Umbilical cord (tissue), 2 donors: ENCODE measurements around the gene P4HB. TPM values are rescaled to one million over a fixed set of nuclear protein-coding genes. Genes with fewer than 3 reads are reported as not detected.

Experiments used
- DNase-seq: peaks from one replicate; pipeline ENCODE4 v3.0.0-alpha.2; 2015; ENCODE audit warnings: low spot score
- total RNA-seq: library from RNA; depleted of rRNA; stranded (reverse); fragments of >200 nt; gene quantifications from one replicate; pipeline ENCODE4 v1.2.3, GENCODE V29; 2014; ENCODE audit warnings: low replicate concordance; ENCODE audit not compliant: insufficient read depth

P4HB gene
- total RNA-seq, 1 donor from 2014 or later = 844 TPM

DNA sequence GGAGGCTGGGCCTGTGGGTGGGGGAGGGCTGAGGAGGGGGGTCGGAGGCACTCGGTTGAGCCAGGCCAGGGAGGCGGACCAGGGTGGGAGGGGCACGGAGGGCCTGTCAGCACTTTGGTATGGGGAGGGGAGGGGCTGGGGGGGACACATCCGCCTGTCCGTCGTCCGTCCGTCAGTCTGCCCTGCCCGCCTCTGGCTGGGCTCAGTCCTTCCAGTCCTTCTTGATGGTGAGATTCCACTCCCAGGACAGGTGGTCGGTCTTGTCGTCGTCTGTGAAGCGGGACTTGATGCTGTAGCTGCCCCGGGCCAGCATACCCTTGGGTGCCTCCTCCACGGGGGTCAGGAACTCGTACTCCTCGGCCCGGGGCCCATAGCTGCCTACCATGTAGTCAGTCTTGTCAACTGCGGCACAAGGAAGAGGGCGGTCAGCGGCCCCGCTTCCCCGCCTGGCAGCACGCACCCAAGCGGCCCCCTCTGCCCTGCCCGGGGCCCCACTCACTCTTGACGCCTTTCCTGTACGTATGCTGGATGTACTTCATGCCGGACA lies 8.4 kb upstream of the P4HB start:
- peak; percentile 87 for DNase-seq

DNA sequence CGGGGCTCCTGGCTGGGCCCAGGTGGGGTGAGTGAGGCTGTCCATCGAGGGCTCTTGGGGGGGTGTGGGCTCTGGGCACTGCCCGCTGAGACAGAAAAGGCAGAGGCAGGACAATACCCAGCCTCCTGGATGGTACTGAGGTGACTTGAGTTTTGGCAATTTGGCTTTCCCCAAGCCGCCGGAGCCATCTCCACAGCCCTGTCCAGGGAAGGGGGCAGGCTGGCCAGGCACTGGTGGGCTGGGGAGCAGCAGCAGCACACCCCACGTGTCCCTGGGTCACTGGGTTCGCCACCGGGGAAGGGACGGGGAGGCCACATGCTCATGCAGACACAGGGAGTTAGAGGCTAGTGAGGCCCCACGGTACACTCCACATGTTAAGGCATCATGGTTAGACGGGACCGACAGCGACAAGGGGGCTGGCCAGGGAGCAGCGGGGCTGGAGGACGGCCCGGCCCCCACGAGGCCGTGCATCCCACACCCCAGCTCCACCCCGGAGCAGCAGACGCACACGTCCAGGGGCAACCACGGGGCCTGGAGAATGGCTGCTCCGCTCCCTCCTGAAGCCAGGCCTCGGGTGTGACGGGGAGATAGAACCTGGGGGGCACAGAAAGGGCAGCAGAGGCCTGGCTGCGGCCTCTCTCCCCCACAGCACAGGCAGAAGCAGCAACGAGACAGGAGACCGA lies 7.8 kb upstream of the P4HB start:
- DNase-seq = peak; percentile 20

DNA sequence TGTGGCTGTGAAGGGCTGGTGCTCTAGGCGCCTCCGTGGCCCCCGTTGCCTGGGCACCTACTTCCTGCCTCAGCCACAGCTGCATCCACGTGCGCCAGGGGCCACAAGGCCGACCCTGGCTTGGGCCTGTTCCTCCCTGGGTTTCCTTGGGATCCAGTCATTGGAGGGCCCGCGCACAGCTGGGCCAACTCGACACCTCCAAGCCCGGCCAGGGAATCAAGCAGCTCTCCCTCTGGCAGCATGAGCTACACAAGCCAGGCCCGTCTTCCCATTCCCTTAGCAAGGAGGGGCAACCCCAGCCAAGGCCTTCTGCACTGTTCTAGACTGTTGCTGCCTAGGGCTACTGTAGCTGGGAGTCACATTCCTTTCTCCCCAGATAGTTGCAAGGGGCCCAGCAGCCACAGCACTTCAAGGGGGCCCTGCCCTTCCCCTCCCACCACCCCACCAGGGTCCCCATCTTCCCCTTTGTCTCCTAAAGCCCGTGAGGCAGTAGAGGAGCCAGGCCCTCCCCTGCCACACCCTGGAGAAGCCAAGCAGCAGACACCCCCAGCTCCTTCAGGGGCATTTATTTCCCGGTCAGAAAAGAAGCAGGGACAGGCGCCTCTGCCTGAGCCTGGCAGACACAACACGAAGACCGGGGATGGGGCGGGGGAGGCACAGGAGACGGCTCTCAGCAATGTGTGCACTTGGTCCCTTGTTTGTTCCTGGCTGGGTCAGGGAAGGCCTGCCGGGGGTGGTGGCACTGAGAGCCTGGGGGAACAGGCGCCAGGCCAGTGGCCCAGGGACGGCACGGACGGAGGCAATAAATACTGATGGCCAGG lies 7.0 kb upstream of the P4HB start:
- DNase-seq = peak; percentile 79

DNA sequence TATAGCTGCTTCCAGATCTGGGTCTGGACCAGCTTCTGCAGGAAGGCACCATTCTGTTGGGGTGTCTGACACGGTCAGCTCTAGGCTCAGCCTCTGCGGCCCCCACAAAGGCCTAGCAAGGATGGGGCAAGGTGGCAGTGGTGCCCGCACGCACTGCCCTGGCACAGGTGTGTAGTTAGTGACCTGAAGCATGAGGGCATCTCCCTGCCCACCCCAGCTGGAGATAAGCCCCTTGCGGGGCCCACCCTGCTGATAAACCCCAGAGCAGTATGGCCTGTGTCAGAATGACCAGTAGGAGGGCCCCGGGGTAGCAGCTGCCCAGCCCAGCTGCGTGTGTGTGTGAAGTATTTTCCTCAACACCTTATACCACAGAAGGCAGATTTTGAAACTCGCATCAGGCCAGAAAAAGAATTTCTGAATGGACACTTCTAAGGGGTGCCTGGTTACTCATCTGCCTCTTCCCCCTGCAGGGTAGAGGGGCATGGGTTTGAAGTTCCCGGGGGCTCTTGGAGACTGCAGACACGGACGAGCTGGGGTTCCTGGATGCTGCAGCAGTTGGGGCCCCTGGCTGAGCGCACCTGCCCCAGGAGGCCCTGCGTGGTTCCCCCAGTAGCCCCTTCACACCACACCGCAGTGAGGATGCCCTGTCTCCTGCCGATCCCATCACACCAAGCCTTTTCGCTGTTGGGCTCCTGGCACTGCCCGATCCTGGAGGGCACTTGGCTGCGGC lies 6.3 kb upstream of the P4HB start:
- DNase-seq = peak; percentile 33

DNA sequence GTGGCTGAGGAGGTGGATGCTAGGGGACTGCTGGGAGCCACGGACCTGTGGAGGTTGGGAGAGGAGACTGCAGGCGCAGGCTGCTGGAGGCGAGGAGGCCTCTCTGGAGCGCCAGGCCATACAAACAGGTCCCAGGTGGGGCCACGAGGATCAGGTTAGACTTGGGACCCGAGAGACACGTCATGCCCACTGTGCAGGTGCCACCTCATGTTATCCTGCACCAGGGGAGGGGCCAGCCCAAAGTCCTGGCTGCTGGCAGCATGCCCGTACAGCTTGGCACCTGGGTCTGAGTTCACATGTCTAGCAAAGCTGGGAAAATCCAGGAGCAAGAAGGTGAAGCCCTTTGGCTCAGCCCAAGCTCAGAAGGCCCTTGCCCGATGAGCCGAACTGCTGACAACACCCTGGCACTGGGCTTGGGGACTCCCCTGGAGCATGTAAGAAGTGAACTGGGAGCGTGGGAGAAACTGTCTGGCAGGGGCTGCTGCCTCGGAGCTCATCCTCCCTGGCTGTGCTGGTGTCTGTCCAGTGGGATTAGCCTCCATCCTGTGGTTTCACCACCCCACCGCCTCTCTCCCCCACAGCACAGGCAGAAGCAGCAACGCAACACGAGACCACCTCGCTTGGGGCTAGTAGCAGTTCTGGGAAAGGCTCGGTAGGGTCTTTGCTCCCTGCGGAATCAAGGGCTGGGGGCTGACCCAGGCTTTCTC lies 5.6 kb upstream of the P4HB start:
- DNase-seq = peak; percentile 51

DNA sequence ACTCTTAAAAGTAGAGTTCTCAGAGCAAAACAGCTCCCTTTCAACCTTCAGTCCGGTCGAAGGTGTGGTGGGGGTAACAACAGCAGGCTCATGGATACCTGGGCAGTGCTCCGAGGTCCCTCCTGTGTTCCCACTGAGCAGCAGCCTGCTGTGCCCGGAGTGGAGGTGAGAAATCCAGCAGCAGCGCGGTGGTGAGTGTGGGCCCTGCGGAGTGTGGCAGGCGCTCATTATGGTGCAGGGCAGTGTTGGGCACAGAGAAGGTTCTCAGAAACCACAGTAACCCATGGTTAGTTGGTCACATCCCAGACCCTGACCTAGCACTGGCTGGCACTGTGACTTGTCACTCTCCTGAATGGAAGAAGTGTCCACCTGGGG lies 5.0 kb upstream of the P4HB start:
- DNase-seq = no peak

DNA sequence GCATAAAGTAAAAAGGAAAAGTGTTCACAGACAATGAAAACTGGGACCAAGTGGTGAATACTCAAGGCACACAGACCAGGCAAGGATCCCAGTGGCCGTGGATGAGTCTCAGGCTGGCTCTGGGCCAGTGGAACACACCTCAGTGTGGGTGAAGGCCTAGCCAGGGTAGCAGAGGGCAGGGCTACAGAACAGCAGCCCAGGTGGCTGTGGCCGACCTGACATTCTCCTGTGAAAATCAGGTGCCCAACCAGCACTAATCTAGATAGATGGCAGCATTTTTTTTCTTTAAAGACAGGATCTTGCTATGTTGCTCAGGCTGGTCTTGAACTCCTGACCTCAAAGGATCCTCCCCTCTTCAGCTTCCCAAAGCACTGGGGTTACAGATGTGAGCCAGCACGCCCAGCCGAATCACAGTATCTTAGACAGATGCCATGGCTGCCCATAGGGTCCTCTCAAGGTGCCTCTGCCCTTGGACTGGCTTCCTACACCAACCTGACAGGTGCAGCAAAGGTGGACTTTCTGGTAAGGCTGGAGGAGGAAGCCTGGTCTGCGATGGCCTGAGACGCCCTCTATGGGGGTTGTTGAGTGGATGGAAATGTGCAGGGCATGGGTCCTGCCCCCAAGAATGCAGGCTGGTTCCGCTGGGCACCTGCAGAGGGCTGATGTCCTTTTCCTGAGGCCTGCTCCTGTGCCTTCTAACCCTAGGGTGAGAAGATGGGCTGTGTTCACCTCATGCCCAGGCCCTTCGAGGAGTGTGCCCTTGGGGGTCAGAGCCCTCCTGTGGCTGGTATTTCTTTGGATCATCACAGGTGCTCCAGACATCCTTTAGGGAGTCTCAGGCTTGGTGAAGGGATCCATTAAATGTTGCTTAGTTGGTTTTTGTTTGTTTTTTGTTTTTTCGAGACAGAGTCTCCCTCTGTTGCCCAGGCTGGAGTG lies 3.8 kb upstream of the P4HB start:
- DNase-seq = no peak

DNA sequence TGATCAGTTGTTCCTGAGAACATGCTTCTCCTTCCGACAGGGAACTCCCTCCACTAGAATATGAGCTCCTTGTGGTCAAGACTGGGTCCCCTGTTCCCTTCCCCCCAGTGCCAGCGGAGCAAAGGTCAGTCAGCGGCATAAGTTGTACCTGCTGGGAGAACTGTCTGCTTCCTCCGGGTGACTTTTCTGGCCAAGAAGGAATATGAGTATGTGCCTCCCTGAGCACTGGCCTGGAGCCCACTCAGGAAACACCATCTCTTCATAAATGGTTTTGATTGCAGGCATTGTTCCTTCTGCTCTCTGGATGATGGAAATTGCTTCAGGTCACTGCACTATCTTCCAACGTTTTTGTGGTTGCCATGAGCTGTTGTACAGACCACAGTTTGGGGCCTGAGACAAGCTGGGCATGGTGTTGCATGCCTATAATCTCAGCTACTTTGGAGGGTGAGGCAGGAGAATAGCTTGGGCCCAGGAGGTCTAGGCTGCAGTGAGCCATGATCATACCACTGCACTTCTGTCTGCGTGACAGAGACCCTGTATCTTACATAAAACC lies 2.9 kb upstream of the P4HB start:
- DNase-seq = no peak

DNA sequence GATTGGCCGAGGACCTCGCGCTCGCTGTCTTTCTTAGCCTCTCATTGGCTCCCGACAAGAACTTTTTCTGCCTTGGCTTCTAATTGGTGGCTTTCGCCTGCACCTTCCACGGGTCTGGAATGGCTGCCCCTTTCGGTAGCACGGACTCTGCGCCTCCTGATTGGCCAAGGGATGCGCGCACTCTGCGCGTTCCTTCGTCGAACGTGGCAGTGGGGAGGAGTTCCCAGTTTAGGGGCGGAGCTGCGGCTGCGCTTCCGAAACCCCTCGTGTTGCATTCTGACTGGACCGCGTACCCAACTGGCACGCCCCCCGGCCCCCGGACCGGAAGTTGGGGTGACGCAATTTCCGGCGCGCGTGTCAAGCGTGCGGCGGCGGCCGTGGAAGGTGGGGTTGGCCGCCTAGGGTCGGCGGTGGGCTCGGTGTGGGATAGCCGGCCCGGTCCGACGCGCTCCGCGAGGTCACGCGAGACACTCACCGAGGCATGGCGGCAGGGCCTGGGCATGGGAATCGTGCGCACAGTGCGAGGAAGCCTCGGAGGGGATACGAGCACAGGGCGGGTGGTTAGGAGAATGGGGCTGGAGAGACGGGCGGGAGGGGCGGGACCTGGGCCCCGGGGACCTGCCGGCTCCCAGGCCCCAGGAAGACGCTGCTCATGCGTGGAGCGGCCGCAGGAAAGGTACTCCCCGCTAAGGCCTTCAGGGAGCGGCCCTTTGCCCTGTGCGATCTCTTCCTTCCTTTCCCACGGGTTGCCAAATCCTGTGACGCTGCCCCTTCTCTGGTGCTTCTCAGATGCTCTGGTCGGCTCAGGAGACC lies 627 bp upstream of the P4HB start:
- DNase-seq = peak; percentile 100

DNA sequence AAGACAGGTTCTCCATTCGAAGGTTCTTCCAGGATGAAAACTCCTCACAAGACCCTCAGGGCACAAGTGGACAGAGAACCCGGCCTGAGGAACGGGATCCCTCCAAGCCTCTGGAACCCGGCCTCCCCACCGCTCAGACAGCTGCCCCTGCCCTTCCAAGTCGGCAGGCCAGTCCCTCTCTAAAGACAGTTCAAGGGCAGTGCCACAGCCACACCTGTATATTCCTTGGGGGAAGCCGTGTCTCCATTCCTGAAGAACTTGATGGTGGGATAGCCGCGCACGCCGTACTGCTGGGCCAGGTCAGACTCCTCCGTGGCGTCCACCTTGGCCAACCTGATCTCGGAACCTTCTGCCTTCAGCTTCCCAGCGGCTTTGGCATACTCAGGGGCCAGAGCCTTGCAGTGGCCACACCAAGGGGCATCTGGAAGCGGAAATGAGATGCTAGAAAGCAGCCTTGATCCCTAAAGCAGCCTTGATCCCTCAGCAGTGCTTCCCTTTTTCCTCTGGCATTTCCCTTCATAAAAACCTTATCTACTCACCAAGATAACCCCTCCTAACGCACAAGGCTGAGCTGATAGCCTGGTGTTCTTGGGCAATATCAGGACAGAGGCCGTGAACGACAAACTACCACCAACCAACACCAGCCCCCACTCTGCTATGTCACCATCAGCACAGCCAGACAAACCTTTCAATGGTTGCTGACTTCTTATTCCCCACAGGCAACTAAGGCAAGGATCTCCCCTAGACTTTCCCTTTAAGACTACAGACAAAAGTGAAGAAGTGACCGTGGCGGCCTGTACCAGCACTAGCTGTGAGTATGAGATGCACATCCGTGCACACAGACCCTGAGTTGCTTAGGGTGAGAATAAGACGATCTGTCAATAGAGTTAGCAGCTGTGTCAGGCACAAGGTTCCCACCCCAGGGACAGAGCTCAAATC lies 1.1 kb downstream of the P4HB start:
- DNase-seq = peak; percentile 49

DNA sequence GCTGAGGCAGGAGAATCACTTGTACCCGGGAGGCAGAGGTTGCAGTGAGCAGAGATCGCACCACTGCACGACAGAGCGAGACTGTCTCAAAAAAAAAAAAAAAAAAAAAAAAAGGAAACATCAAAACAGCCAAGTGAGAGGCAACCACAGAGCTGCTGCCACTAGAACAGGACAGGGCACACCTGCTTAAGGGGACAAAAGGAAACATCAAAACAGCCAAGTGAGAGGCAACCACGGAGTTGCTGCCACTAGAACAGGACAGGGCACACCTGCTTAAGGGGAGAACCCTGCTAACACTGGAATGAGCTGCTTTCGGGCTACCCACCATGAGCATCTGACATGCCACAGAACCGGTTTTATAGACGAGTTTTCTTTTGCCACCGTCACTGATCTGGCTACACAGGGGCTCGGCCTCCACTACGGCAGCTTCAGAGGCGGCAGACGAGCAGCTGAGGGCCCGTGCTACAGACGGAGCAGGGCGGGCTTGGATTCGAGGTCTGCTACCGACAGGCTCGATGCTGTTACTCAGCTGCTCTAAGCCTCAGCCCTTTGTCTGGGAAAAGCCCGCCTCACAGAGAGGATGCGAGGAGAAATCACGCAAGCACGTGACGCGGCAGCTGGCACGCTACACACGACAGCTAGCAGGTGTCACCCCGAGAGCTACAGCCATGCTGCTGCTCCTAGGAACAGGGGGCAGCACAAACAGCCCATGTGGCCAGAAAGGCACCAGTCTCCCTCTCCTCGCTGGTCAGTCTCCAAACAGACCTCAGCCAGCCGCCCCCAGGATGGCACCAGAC lies 2.0 kb downstream of the P4HB start:
- DNase-seq = no peak

DNA sequence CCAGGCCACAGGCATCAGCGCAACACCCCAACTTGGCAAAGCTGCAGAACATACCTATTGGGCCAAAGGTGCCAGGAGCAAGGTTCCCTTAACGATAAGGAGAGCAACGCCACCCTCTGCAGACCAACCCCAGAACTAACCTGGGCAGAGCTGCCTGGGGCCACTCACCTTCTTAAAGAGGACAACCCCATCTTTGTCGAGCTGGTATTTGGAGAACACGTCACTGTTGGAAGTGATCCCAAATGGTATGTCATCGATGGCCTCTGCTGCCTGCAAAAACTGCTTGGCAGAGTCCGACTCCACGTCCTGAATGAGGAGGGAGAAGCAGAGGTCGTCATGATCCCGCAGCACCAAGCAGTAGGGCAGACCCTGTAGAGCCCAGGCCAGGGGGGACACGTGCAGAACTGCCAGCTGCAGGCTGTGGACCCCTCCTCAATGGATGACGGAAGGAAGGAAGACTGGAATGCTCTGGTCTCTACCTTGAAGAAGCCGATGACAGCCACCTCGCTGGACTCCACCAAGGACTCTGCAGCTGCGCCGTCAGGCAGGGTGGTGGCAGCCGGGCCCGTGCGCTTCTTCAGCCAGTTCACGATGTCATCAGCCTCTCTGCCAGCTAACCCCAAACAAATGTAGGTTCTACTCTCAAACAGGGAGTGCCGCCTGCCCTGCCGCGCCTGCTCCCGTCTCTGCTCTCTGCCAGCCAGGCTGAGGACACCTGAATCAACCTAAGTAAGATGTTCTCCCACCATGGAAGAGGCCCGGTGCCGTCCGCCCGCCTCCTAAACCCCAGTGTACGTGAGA lies 5.2 kb downstream of the P4HB start:
- no peak for DNase-seq

DNA sequence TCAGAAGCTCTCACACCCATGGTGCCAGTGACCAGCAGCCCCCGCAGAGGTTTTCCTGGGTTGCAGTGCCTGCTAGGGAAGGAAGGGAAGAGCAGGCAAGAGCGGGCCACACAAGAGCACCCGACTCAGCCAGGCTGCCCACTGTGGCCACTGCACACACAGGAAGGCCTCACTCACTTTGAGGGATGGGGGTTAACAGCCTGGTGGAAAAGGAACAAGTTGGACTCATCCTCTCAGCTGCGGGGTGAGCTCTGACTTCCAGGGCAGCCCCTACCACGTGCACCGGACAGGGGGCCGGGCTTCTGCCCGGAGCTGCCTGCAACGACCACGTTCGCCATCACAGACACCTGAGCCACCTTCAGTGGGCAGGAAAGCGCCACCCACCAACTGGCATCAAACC lies 8.1 kb downstream of the P4HB start:
- DNase-seq = no peak

DNA sequence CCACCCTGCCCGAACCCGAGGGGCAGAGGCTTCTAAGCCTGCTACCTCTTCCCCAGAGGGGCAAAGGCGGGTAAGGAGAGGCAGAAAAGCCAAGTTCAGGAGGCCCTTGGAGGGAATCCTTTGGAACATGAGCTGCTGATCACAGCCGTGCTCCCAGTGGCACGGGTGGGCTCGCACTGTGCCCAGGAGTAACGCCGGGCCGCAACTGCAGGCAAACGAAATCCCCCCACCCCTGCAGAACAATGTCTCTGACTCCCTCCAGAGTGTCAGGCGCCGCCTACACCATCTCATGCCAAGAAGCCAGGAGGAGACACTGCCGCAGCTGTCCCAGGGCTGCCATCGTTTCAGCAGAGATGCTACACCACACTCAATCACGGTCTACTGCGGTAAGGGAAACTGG lies 8.9 kb downstream of the P4HB start:
- no peak for DNase-seq

DNA sequence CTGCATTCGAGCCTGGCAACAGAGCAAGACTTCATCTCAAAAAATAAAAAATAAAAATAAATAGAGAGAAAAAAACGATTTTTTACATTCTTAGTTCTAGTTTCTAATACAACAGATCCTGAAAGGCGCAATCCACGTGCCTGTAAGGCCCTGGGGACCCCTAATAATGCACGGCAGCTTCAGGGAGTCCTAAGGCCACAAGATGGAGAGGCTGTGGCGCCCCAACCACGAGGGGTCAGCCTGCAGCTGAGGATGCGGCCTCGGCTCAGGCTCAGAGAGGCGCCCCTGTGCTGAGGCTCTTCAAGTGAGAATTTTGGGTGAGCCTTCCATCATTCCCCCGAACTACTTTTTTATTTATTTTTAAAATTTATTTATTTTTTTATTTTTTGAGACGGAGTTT lies 10.9 kb downstream of the P4HB start:
- DNase-seq = no peak
